Fibroblast of villous mesenchyme (primary cell): Measurements from ENCODE around the gene B4GALT2. TPM values are rescaled to one million over a fixed set of nuclear protein-coding genes. Genes with fewer than 3 reads are reported as not detected.

Source experiments
- DNase-seq: peaks from one replicate; pipeline ENCODE4 v3.0.0-alpha.2; 2010; ENCODE audit warnings: low read depth
- H3K4me3 ChIP-seq: 2 replicates; pipeline ENCODE4 v1.5.1; 2011; ENCODE audit warnings: low read depth, mild to moderate bottlenecking, low read length
- total RNA-seq: library from RNA; depleted of rRNA; stranded (reverse); fragments of >200 nt; gene quantifications from 2 replicates; pipeline ENCODE4 v1.2.3, GENCODE V29; 2012
- TF ChIP-seq, protein P1 (sequence below): IDR thresholded peaks from 2 replicates; pipeline ENCODE4 v1.5.1; 2012; ENCODE audit warnings: low read depth, mild to moderate bottlenecking, low read length; ENCODE audit not compliant: insufficient read depth

Gene B4GALT2
- total RNA-seq, 1 donor = 57.4 TPM

GRCh38 chr1:43982808-43983207 is 3.8 kb downstream of the B4GALT2 start:
- DNase-seq = no peak
- TF ChIP-seq, protein P1, sequence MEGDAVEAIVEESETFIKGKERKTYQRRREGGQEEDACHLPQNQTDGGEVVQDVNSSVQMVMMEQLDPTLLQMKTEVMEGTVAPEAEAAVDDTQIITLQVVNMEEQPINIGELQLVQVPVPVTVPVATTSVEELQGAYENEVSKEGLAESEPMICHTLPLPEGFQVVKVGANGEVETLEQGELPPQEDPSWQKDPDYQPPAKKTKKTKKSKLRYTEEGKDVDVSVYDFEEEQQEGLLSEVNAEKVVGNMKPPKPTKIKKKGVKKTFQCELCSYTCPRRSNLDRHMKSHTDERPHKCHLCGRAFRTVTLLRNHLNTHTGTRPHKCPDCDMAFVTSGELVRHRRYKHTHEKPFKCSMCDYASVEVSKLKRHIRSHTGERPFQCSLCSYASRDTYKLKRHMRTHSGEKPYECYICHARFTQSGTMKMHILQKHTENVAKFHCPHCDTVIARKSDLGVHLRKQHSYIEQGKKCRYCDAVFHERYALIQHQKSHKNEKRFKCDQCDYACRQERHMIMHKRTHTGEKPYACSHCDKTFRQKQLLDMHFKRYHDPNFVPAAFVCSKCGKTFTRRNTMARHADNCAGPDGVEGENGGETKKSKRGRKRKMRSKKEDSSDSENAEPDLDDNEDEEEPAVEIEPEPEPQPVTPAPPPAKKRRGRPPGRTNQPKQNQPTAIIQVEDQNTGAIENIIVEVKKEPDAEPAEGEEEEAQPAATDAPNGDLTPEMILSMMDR = no peak

DNA sequence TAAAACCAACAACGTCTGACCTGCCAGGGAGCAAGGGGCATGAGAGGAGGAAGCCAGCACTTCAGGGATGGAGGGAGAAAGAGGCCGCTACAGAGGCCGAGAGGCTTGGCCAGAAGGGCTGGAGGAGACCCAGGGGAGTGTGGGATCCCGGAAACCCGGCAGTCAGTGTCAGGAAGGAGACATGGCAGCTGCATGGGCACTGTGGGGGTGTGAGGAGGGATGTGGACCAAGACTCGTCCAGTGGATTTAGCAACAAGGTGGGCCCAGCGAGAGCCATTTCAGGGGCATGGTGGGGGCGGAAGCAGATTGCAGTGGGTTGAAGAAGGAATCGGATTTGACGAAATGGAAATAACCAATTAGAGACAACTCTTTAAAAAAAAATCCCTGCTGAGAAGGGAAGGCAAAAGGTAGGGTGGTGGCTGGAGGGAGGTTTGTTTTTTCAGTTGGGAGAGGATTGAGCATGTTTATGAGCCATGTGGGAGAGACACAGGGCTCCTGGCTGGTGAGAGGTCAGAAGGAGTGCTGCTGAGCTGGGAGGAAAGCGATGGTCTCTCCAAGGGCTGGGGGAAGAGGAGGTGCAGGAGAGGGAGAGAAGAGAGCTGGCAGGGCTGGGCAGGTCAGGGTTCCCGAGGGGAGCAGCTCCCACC is 4.4 kb downstream of the B4GALT2 start:
- no peak for DNase-seq
- TF ChIP-seq, protein P1 = no peak

More at GRCh38 chr1:43982808-43983207, 3.8 kb downstream of the B4GALT2 start:
- H3K4me3 ChIP-seq = no peak overlapping the region

DNA sequence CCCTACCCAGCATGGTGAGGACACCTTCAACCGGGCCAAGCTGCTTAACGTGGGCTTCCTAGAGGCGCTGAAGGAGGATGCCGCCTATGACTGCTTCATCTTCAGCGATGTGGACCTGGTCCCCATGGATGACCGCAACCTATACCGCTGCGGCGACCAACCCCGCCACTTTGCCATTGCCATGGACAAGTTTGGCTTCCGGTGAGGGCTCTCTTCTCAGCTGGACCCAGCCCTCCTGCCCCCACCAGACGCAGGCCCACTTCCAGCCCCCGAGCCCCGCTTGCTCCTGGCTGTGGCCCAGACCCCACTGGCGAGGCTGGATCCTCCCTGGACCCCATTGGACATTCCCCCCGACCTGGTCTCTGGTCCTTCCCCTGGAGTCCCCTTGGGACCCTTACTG is 5.8 kb downstream of the B4GALT2 start:
- no peak for DNase-seq
- no peak overlapping the region for H3K4me3 ChIP-seq
- TF ChIP-seq, protein P1 = no peak

More for the DNA sequence above, 4.4 kb downstream of the B4GALT2 start:
- H3K4me3 ChIP-seq = no peak overlapping the region

- H3K4me3 ChIP-seq = no peak overlapping the region
- DNase-seq = no peak
- TF ChIP-seq, protein P1 = no peak
Observed at GRCh38 chr1:43985984-43986595, 7.1 kb downstream of the B4GALT2 start.

GRCh38 chr1:43986712-43987111 is 7.7 kb downstream of the B4GALT2 start:
- TF ChIP-seq, protein P1 = peak; percentile 16
- no peak overlapping the region for H3K4me3 ChIP-seq
- DNase-seq = no peak

GRCh38 chr1:43987159-43987902 is 8.3 kb downstream of the B4GALT2 start:
- TF ChIP-seq, protein P1 = no peak
- H3K4me3 ChIP-seq = no peak overlapping the region
- peak; percentile 37 for DNase-seq
